T-helper 9 cell (primary cell): ENCODE measurements around the gene SNX9.

Source experiments
- DNase-seq: peaks from one replicate; pipeline ENCODE4 v3.0.0-alpha.2; 2020

SNX9 gene

DNA sequence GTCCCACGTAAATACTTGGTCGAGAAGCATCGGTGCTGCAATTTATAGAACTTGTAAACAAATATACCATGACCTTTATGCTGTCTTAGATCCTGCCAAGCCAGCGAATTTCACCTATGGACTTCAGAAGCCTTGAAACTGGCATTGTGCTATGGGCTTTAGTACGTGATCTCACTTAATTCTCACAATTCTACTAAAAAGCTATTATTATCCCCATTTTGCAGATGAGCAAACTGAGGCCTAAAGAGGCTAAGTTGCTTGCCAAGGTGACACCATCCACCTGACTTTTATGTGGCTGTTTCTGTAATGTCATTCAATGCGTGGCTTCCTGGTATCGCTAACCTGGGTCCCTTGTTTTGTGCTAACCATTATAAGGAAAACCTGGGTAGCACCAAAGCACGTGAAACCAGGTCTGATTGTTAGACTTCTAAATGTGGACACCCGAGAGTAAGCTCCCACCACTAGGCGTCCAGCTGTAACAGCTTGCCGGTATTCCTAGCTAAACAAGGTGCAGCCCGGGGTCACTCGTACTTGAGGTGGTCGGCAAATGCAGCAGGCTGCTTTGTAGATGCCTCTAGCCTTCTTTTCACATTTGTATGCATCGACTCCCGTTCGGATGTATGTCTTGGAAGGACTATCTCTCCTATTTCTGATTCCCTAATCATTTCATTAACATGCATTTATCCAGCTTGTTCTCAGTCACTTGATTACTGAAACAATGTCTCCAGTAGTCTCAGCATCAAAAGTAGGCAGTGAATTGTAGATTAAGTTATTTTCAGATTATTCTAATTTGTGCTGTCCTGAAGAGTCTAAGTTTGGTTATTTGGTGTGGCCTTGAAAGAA lies 159.7 kb downstream of the SNX9 start:
- no peak for DNase-seq

- no peak for DNase-seq
These were observed 160.5 kb downstream of the SNX9 start for GRCh38 chr6:157983406-157984119.

GRCh38 chr6:157984128-157984527 lies 161.1 kb downstream of the SNX9 start:
- DNase-seq = no peak

GRCh38 chr6:157984686-157985225 lies 161.7 kb downstream of the SNX9 start:
- DNase-seq = no peak

DNA sequence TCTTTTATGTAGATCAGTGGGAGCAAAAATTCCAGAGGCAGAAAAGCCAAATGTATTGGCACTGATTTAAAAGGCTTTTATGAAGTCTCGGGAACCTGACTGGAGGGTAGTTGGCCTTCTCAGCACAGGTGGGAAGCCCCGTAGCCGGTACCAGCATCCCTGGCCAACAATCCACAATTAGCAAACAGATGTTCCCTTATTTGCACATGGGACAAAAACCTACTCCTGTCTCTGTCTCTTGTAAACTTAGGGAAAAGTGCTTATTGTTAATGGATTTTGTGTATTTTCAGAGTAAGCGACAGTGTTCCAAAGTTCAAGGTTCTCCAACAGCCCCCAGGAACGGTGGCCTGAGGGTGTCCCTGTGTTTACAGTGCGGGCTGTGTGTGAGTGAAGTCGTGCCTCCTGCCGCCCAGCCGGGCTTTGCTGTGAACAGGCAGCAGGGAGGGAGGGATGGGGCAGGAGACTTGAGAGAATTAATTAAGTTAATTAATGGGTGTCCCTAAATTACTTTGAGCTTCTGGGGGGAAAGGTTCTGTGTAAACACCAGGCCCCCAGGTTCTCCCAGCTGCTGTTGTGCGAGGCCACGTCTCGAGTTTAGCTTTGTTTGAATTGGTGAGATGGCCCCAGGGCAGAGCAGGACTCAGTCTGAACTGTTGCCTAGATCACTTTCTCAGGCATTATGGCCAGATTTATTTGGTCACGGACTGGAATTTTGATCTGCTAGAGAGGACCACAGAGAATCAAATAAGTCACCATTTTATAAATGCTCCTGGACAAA lies 162.5 kb downstream of the SNX9 start:
- no peak for DNase-seq

GRCh38 chr6:157987788-157988699 lies 165.0 kb downstream of the SNX9 start:
- DNase-seq = no peak

DNA sequence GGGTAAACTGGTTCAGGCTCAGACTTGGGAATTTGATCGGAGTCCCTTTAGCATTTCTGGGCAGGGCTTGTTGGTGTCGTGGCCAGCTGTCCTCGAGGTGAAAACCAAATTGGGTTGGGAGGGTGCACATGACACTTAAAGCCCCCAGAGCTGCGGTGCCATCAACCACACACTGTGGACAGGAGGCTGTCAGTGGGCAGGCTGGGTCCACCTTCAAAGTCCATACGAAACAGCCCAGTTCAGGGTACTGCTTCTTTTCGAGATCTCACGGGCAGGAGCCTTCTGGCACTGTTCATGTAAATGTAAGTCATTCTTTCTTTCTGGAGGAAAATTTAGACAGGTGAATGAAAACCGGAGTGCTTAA lies 165.6 kb downstream of the SNX9 start:
- no peak for DNase-seq

DNA sequence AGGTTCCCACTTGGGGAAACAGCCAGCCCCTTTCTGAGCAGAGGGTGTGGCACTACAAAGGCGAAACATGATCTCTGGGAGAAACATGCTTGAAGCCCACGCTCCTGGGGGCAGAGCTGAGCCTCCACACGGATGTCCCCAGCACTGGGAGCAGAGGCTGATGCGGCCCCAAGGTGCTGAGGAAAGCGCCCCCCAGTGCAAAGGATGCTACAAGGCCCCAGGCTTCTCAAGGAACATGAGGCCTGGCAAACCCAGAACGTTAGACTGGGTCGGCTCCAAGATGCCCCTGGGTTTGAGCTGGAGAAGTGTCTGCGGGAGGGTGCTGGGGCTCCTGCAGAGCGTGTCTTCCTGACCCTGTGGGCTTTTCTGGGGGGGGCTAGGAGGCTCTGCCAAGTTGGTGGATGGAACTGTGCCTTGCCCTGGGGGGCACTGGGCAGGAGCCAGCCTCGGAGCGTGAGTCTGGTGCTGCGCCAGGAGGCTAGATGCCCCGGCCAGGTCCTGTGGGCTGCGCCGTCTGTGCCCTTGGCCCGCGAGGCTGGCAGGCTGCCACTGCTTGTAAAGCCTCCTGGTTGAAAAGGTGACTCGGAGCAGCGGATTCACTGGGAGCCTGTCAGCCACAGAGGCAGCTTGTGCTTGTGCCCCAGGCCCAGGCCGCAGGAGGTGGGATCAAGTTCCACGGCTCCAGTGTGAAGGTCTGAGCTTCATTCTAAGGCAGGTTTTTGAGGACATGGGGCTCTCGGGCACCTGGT lies 166.7 kb downstream of the SNX9 start:
- DNase-seq = no peak

GRCh38 chr6:157990321-157991066 lies 167.4 kb downstream of the SNX9 start:
- DNase-seq = no peak

DNA sequence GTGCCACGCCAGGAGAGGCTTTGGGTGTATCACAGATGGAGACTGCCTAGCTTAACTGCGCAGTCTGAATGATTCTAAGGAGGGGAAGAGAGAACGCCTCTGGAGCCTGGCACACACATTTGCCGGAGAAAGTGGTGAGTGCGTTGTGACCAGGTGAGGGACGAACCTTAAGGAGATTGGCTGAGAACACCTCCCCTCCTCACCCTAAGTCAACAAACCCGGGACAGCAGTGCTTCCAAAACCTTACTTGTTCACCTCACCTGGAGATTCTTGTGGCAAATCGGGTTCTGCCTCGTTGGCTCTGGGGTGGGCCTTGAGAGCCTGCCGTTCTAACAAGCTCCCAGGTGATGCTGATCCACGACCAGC lies 168.0 kb downstream of the SNX9 start:
- no peak for DNase-seq

GRCh38 chr6:157993076-157993475 lies 170.0 kb downstream of the SNX9 start:
- no peak for DNase-seq

DNA sequence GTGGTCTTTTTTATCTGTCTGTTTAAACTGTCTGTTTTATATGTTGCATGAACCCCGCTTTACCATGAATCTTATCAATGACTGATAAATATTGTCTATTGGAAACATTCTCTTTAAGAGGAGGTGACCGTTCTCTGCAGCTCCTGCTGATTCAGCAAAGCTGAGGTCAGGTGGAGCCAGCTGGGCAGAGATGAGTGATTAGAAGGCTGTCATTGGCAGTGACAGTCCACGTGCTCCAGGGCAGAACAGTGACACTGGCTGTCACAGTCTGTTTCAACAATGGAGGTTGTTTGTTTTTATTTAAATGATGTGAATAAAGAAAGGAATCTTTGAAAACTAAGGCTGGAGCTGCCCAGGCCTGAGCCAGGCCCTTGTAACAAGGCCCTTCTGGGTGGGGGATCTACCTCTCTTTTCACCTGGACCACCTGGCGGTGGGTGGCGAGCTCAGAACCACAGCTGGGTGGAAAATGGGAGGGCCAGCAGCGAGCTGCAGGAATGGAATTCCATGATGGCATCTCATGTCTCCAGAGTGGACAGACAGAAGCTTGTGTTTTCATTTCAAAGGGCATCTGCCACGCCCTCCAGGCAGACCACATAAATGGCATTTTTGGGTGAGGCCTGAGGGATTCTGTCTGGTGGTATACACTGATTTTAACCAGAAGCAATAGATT lies 171.2 kb downstream of the SNX9 start:
- no peak for DNase-seq
